Mesothelial cell of epicardium (in vitro differentiated cells): Measurements from ENCODE around the gene SMIM15. TPM values are rescaled to one million over a fixed set of nuclear protein-coding genes. Genes with fewer than 3 reads are reported as not detected.

Experiments
- DNase-seq, 2 experiments: peaks; one replicate each; pipeline ENCODE4 v3.0.0; 2021; ENCODE audit warnings: low spot score in 2 of 2; ENCODE audit not compliant: unreplicated experiment in 2 of 2
- H3K27ac Mint-ChIP-seq: 2 replicates; pipeline ENCODE4 v1.8.0; 2021; ENCODE audit warnings: mixed read lengths
- H3K27me3 Mint-ChIP-seq: 2 replicates; pipeline ENCODE4 v1.8.0; 2021; ENCODE audit warnings: low read depth, mixed read lengths
- H3K36me3 Mint-ChIP-seq: 2 replicates; pipeline ENCODE4 v1.8.0; 2021; ENCODE audit warnings: mixed read lengths
- H3K4me1 Mint-ChIP-seq: 2 replicates; pipeline ENCODE4 v1.8.0; 2021; ENCODE audit warnings: mixed read lengths
- H3K4me3 Mint-ChIP-seq: 2 replicates; pipeline ENCODE4 v1.8.0; 2021; ENCODE audit warnings: mild to moderate bottlenecking, moderate library complexity, mixed read lengths
- H3K9me3 Mint-ChIP-seq: 2 replicates; pipeline ENCODE4 v1.8.0; 2021; ENCODE audit warnings: mixed read lengths
- CTCF ChIP-seq: fragments of 200-600 bp; sonication (generic); IDR thresholded peaks from one replicate; pipeline ENCODE4 v1.5.0; 2021; ENCODE audit warnings: antibody characterized with exemption; ENCODE audit not compliant: unreplicated experiment
- total RNA-seq: library from RNA; stranded (reverse); gene quantifications from 3 replicates; pipeline ENCODE4 v1.2.1, GENCODE V29; 2021

SMIM15 gene
- 49.0 to 51.2 TPM (median 50.9 TPM) in 3 replicates for total RNA-seq

- no peak for TF ChIP-seq CTCF
- Mint-ChIP-seq H3K27me3 (no peaks in the 10 kb centered on the region), H3K4me3 (peak within 1 kb of the TSS; percentile 98), H3K27ac (peak within 1 kb of the TSS; percentile 99), H3K4me1 (peaks cover 43% of the 10 kb centered on the region), H3K9me3 (peaks cover 3% of the 10 kb centered on the region), H3K36me3 (peaks cover 21% of the 10 kb centered on the region)
- DNase-seq: peak; percentile 63 to 82
These were observed at the start of gene SMIM15 for GRCh38 chr5:61162010-61162831. SMIM15 (minus strand) TSS chr5:61162468; CDS start chr5:61160171, 2,297 bp downstream.

GRCh38 chr5:61207884-61208283 is 45.6 kb upstream of the SMIM15 start:
- H3K4me3 Mint-ChIP-seq: no peak overlapping the region
- H3K9me3 Mint-ChIP-seq: peaks cover 53% of the 10 kb centered on the region
- no peak for TF ChIP-seq CTCF
- H3K4me1 Mint-ChIP-seq: no peaks in the 10 kb centered on the region
- H3K27me3 Mint-ChIP-seq: peaks cover 2% of the 10 kb centered on the region
- H3K27ac Mint-ChIP-seq: no peak overlapping the region
- H3K36me3 Mint-ChIP-seq: peaks cover 2% of the 10 kb centered on the region
- no peak for DNase-seq

- no peak overlapping the region for H3K4me3 Mint-ChIP-seq
- DNase-seq: no peak
- no peaks in the 10 kb centered on the region for H3K27me3 Mint-ChIP-seq
- peaks cover 2% of the 10 kb centered on the region for H3K36me3 Mint-ChIP-seq
- no peak overlapping the region for H3K27ac Mint-ChIP-seq
- H3K9me3 Mint-ChIP-seq: peaks cover 49% of the 10 kb centered on the region
- TF ChIP-seq CTCF: no peak
- H3K4me1 Mint-ChIP-seq: no peaks in the 10 kb centered on the region
These were observed 42.7 kb upstream of the SMIM15 start for GRCh38 chr5:61205013-61205412.

GRCh38 chr5:61202213-61202612 is 39.9 kb upstream of the SMIM15 start:
- Mint-ChIP-seq H3K36me3 (peaks cover 12% of the 10 kb centered on the region), H3K27me3 (peaks cover 2% of the 10 kb centered on the region), H3K9me3 (peaks cover 47% of the 10 kb centered on the region), H3K4me3 (no peak overlapping the region), H3K27ac (no peak overlapping the region), H3K4me1 (no peaks in the 10 kb centered on the region)
- no peak for TF ChIP-seq CTCF
- no peak for DNase-seq

- no peak for TF ChIP-seq CTCF
- H3K4me1 Mint-ChIP-seq: no peaks in the 10 kb centered on the region
- H3K36me3 Mint-ChIP-seq: peaks cover 12% of the 10 kb centered on the region
- peaks cover 47% of the 10 kb centered on the region for H3K9me3 Mint-ChIP-seq
- no peak overlapping the region for H3K4me3 Mint-ChIP-seq
- DNase-seq: no peak
- H3K27me3 Mint-ChIP-seq: peaks cover 2% of the 10 kb centered on the region
- H3K27ac Mint-ChIP-seq: no peak overlapping the region
These were observed 38.4 kb upstream of the SMIM15 start for GRCh38 chr5:61200582-61201155.
